GM12801 (cell line): ENCODE measurements around the gene LRRN2.

Experiments
- CTCF ChIP-seq: IDR thresholded peaks from one replicate; pipeline ENCODE4 v1.5.1; 2011; ENCODE audit warnings: control low read depth; ENCODE audit not compliant: insufficient read length; ENCODE audit errors: extremely low read depth

The LRRN2 gene

GRCh38 chr1:204685236-204686006, at the start of gene LRRN2:
LRRN2 (minus strand) TSS chr1:204685738; CDS start chr1:204619992, 65,746 bp downstream.
- TF ChIP-seq CTCF = no peak

- no peak for TF ChIP-seq CTCF
Measured at GRCh38 chr1:204735042-204735441, 49.5 kb upstream of the LRRN2 start.

GRCh38 chr1:204733869-204734596, 48.5 kb upstream of the LRRN2 start:
- TF ChIP-seq CTCF = no peak

- no peak for TF ChIP-seq CTCF
Measured at GRCh38 chr1:204733289-204733688, 47.8 kb upstream of the LRRN2 start.

GRCh38 chr1:204731985-204732575, 46.5 kb upstream of the LRRN2 start:
- TF ChIP-seq CTCF = no peak

- no peak for TF ChIP-seq CTCF
Measured at GRCh38 chr1:204731509-204731908, 46.0 kb upstream of the LRRN2 start.

GRCh38 chr1:204730826-204731459, 45.4 kb upstream of the LRRN2 start:
- TF ChIP-seq CTCF = no peak
